NCI-H345 treated with DMSO at 0.1 percent for 48 hours (cell line): Measurements from ENCODE around the gene CAMLG.
A peak's percentile ranks its signal among the peaks of the same experiment; 100 is the strongest.
"Not testable (repeated sequence)": the region's sequence is repeated elsewhere in the genome, so short reads cannot be mapped to it uniquely, and the experiment has no call there.

Experiments
- DNase-seq: peaks from one replicate; lab custom pipeline; 2025; ENCODE audit not compliant: unreplicated experiment; lab: John Stamatoyannopoulos, UW

Gene CAMLG

GRCh38 chr5:134738133-134738962, at the start of gene CAMLG:
CAMLG (plus strand) TSS chr5:134738548; CDS start chr5:134738621, 73 bp downstream.
- DNase-seq = peak; percentile 85

- not testable (repeated sequence) for DNase-seq
Observed at GRCh38 chr5:134690144-134690543, 48.2 kb upstream of the CAMLG start.

GRCh38 chr5:134692722-134693121, 45.6 kb upstream of the CAMLG start:
- DNase-seq = no peak

- DNase-seq = no peak
Observed at GRCh38 chr5:134708301-134708700, 30.0 kb upstream of the CAMLG start.

- DNase-seq = no peak
Observed at GRCh38 chr5:134714120-134714519, 24.2 kb upstream of the CAMLG start.

- DNase-seq = no peak
Observed at GRCh38 chr5:134714541-134714940, 23.8 kb upstream of the CAMLG start.

- DNase-seq = not testable (repeated sequence)
Observed at GRCh38 chr5:134715466-134715865, 22.9 kb upstream of the CAMLG start.

GRCh38 chr5:134724872-134725271, 13.5 kb upstream of the CAMLG start:
- DNase-seq = no peak

GRCh38 chr5:134732819-134733218, 5.5 kb upstream of the CAMLG start:
- no peak for DNase-seq

GRCh38 chr5:134735243-134735642, 3.1 kb upstream of the CAMLG start:
- no peak for DNase-seq

- DNase-seq = no peak
Observed at GRCh38 chr5:134736173-134736812, 2.1 kb upstream of the CAMLG start.

GRCh38 chr5:134738963-134739661, 764 bp downstream of the CAMLG start:
- DNase-seq = peak; percentile 5

GRCh38 chr5:134741052-134741451, 2.7 kb downstream of the CAMLG start:
- DNase-seq = no peak

- no peak for DNase-seq
Observed at GRCh38 chr5:134742134-134742533, 3.8 kb downstream of the CAMLG start.

GRCh38 chr5:134749415-134749814, 11.1 kb downstream of the CAMLG start:
- no peak for DNase-seq

- no peak for DNase-seq
Observed at GRCh38 chr5:134758176-134758503, 19.8 kb downstream of the CAMLG start.

- peak; percentile 76 for DNase-seq
Observed at GRCh38 chr5:134758504-134759341, 20.4 kb downstream of the CAMLG start, which contains the start of gene DDX46. DDX46 (plus strand) TSS chr5:134758779; CDS start chr5:134758939, 160 bp downstream.

- not testable (repeated sequence) for DNase-seq
Observed at GRCh38 chr5:134767528-134768291, 29.4 kb downstream of the CAMLG start.

GRCh38 chr5:134769206-134769605, 30.9 kb downstream of the CAMLG start:
- no peak for DNase-seq

GRCh38 chr5:134772461-134773125, 34.2 kb downstream of the CAMLG start:
- DNase-seq = no peak
